SK-N-SH treated with all-trans-retinoic acid at 6 μM for 48 hours (cell line): ENCODE results near the gene KCNG2.

Source experiments
- ATAC-seq: fragments of 200-7000 bp; cut with Tn5 transposase; 3 replicates; pipeline ENCODE4 v1.9.1; 2020; ENCODE audit warnings: mild to moderate bottlenecking, moderate library complexity
- ARNTL ChIP-seq: fragments of 450-650 bp; formaldehyde crosslinking; IDR thresholded peaks from 2 replicates; pipeline ENCODE4 v1.5.0; 2020; ENCODE audit warnings: low read depth, mild to moderate bottlenecking, moderate library complexity, borderline replicate concordance
- CREB5 ChIP-seq: fragments of 250-450 bp; sonication (Bioruptor Pico); IDR thresholded peaks from 2 replicates; pipeline ENCODE4 v1.5.1; 2020; ENCODE audit warnings: low read depth, mild to moderate bottlenecking, moderate library complexity
- ESRRG ChIP-seq: fragments of 250-450 bp; sonication (Bioruptor Pico); IDR thresholded peaks from 2 replicates; pipeline ENCODE4 v1.6.1; 2021; ENCODE audit warnings: mild to moderate bottlenecking
- ISL1 ChIP-seq: fragments of 250-450 bp; sonication (Bioruptor Pico); IDR thresholded peaks from 2 replicates; pipeline ENCODE4 v2.1.2; 2022; ENCODE audit warnings: mild to moderate bottlenecking, moderate library complexity
- OSR1 ChIP-seq: fragments of 250-450 bp; sonication (Bioruptor Pico); IDR thresholded peaks from 2 replicates; pipeline ENCODE4 v1.8.0; 2022; ENCODE audit warnings: moderate library complexity, mild to moderate bottlenecking, inconsistent platforms
- PATZ1 ChIP-seq: fragments of 250-450 bp; sonication (Bioruptor Pico); IDR thresholded peaks from 2 replicates; pipeline ENCODE4 v1.8.0; 2020; ENCODE audit warnings: mild to moderate bottlenecking, moderate library complexity, borderline replicate concordance
- POU6F1 ChIP-seq: fragments of 250-450 bp; sonication (Bioruptor Pico); IDR thresholded peaks from 2 replicates; pipeline ENCODE4 v1.8.0; 2021; ENCODE audit warnings: low read depth, mild to moderate bottlenecking, moderate library complexity, borderline replicate concordance
- PPARA ChIP-seq: fragments of 250-450 bp; sonication (Bioruptor Pico); IDR thresholded peaks from 2 replicates; pipeline ENCODE4 v1.5.0; 2020; ENCODE audit warnings: mild to moderate bottlenecking, borderline replicate concordance
- RARB ChIP-seq: fragments of 250-450 bp; sonication (Bioruptor Pico); IDR thresholded peaks from 2 replicates; pipeline ENCODE4 v1.8.0; 2021; ENCODE audit warnings: mild to moderate bottlenecking, moderate library complexity
- TOX ChIP-seq: fragments of 250-450 bp; sonication (Bioruptor Pico); IDR thresholded peaks from 2 replicates; pipeline ENCODE4 v1.8.0; 2021; ENCODE audit warnings: mild to moderate bottlenecking, moderate library complexity, borderline replicate concordance
- TSHZ2 ChIP-seq: fragments of 250-450 bp; sonication (Bioruptor Pico); IDR thresholded peaks from 2 replicates; pipeline ENCODE4 v1.5.0; 2020; ENCODE audit warnings: mild to moderate bottlenecking, moderate library complexity
- ZC3H10 ChIP-seq: fragments of 250-450 bp; sonication (Bioruptor Pico); IDR thresholded peaks from 2 replicates; pipeline ENCODE4 v1.5.1; 2021; ENCODE audit warnings: mild to moderate bottlenecking, moderate library complexity
- ZFP3 ChIP-seq: fragments of 250-450 bp; sonication (Bioruptor Pico); IDR thresholded peaks from 2 replicates; pipeline ENCODE4 v1.5.0; 2020; ENCODE audit warnings: mild to moderate bottlenecking, moderate library complexity
- ZFP30 ChIP-seq: fragments of 450-650 bp; formaldehyde crosslinking; IDR thresholded peaks from 2 replicates; pipeline ENCODE4 v1.5.0; 2022; ENCODE audit warnings: mild to moderate bottlenecking, moderate library complexity
- ZNF565 ChIP-seq: fragments of 450-650 bp; formaldehyde crosslinking; conservative IDR thresholded peaks from 2 replicates; pipeline ENCODE4 v1.5.0; 2020; ENCODE audit warnings: low read depth, mild to moderate bottlenecking, moderate library complexity
- ZNF70 ChIP-seq: fragments of 450-650 bp; formaldehyde crosslinking; IDR thresholded peaks from 2 replicates; pipeline ENCODE4 v1.5.0; 2020; ENCODE audit warnings: mild to moderate bottlenecking, moderate library complexity
- ZNF8 ChIP-seq: fragments of 450-650 bp; formaldehyde crosslinking; IDR thresholded peaks from 2 replicates; pipeline ENCODE4 v1.5.0; 2020; ENCODE audit warnings: mild to moderate bottlenecking, moderate library complexity

Gene KCNG2

GRCh38 chr18:79928563-79928960, 130.8 kb downstream of the KCNG2 start (continued):
- TF ChIP-seq PATZ1 (no peak), POU6F1 (CRISPR knock-in tag) (no peak), CREB5 (CRISPR knock-in tag) (no peak), TOX (CRISPR knock-in tag) (no peak), ISL1 (CRISPR knock-in tag) (no peak), ZFP30 (CRISPR knock-in tag) (no peak), RARB (CRISPR knock-in tag) (no peak)

- TF ChIP-seq TOX (CRISPR knock-in tag) (no peak), ZNF70 (CRISPR knock-in tag) (no peak), ARNTL (no peak), PPARA (no peak), POU6F1 (CRISPR knock-in tag) (no peak), ZC3H10 (CRISPR knock-in tag) (no peak), ZNF8 (CRISPR knock-in tag) (no peak), RARB (CRISPR knock-in tag) (no peak), OSR1 (CRISPR knock-in tag) (no peak), PATZ1 (no peak), ISL1 (CRISPR knock-in tag) (no peak), ZNF565 (CRISPR knock-in tag) (no peak), ESRRG (CRISPR knock-in tag) (no peak), TSHZ2 (CRISPR knock-in tag) (no peak), ZFP30 (CRISPR knock-in tag) (no peak), ZFP3 (CRISPR knock-in tag) (no peak), CREB5 (CRISPR knock-in tag) (no peak)
- TF ChIP-seq, all 23 proteins: peak for 0
- no peak for ATAC-seq
These were observed 132.4 kb downstream of the KCNG2 start for GRCh38 chr18:79930020-79930642.
